Fibroblast of skin of scalp (primary cell): Measurements from ENCODE around the gene TRAP1.

Experiments
- DNase-seq: peaks from one replicate; pipeline ENCODE4 v3.0.0-alpha.2; 2013

Gene TRAP1

GRCh38 chr16:3706253-3707012, 10.9 kb downstream of the TRAP1 start:
- no peak for DNase-seq

- DNase-seq: no peak
Measured at GRCh38 chr16:3702082-3702481, 15.2 kb downstream of the TRAP1 start.

GRCh38 chr16:3701531-3701930, 15.8 kb downstream of the TRAP1 start:
- DNase-seq: no peak

GRCh38 chr16:3698941-3699340, 18.4 kb downstream of the TRAP1 start:
- no peak for DNase-seq

- DNase-seq: peak; percentile 74
Measured at GRCh38 chr16:3696425-3697218, 20.7 kb downstream of the TRAP1 start.

- DNase-seq: no peak
Measured at GRCh38 chr16:3695610-3696369, 21.5 kb downstream of the TRAP1 start.

GRCh38 chr16:3694051-3694450, 23.3 kb downstream of the TRAP1 start:
- no peak for DNase-seq

GRCh38 chr16:3691761-3692160, 25.6 kb downstream of the TRAP1 start:
- no peak for DNase-seq

- DNase-seq: peak; percentile 76
Measured at GRCh38 chr16:3690980-3691720, 26.2 kb downstream of the TRAP1 start.

GRCh38 chr16:3690470-3690928, 26.8 kb downstream of the TRAP1 start:
- DNase-seq: peak; percentile 96

- DNase-seq: no peak
Measured at GRCh38 chr16:3689731-3690130, 27.6 kb downstream of the TRAP1 start.

GRCh38 chr16:3687792-3688191, 29.5 kb downstream of the TRAP1 start:
- no peak for DNase-seq

GRCh38 chr16:3687021-3687420, 30.3 kb downstream of the TRAP1 start:
- DNase-seq: no peak

GRCh38 chr16:3681206-3681605, 36.1 kb downstream of the TRAP1 start:
- no peak for DNase-seq

- DNase-seq: no peak
Measured at GRCh38 chr16:3677994-3678393, 39.3 kb downstream of the TRAP1 start.

- DNase-seq: no peak
Measured at GRCh38 chr16:3675601-3676130, 41.7 kb downstream of the TRAP1 start.

GRCh38 chr16:3674513-3675295, 42.6 kb downstream of the TRAP1 start:
- DNase-seq: no peak

GRCh38 chr16:3673676-3674377, 43.5 kb downstream of the TRAP1 start:
- no peak for DNase-seq

GRCh38 chr16:3673201-3673600, 44.1 kb downstream of the TRAP1 start:
- no peak for DNase-seq

- DNase-seq: no peak
Measured at GRCh38 chr16:3672571-3673041, 44.7 kb downstream of the TRAP1 start.
